Effector CD8-positive, alpha-beta T cell (primary cell): Measurements from ENCODE around the gene GARRE1.
A peak's percentile ranks its signal among the peaks of the same experiment; 100 is the strongest.
"Not testable (repeated sequence)": the region's sequence is repeated elsewhere in the genome, so short reads cannot be mapped to it uniquely, and the experiment has no call there.

Experiments used
- DNase-seq: peaks from one replicate; lab custom pipeline; 2025; lab: John Stamatoyannopoulos, UW
- total RNA-seq, 4 experiments: gene quantifications; one replicate each; lab custom pipeline; 2026; lab: John Stamatoyannopoulos, UW

GARRE1 gene
- 45.5 to 94.6 (median 85.3) reads per million in 4 experiments for total RNA-seq

GRCh38 chr19:34254046-34254697 lies at the start of gene GARRE1:
Gene GARRE1 (plus strand): TSS chr19:34254554. CDS start chr19:34300474, 45,920 bp downstream.
- peak; percentile 72 for DNase-seq

DNA sequence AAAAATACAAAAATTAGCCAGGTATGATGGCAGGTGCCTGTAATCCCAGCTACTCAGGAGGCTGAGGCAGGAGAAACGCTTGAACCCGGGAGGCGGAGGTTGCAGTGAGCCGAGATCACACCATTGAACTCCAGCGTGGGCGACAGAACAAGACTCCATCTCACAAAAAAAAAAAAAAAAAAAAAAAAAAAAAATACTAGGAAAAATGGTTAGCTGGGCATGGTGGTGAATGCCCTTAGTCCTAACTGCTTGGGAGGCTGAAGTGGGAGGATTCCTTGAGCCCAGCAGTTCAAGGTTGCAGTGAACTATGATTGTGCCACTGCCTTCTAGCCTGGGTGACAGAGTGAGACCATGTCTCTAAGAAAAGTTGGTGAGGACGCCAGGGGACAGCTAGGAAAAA lies 49.0 kb upstream of the GARRE1 start:
- not testable (repeated sequence) for DNase-seq

GRCh38 chr19:34208291-34208884 lies 46.0 kb upstream of the GARRE1 start:
- DNase-seq = no peak

GRCh38 chr19:34209726-34210125 lies 44.6 kb upstream of the GARRE1 start:
- no peak for DNase-seq

- DNase-seq = no peak
Observed at GRCh38 chr19:34213283-34213682, 41.1 kb upstream of the GARRE1 start.

GRCh38 chr19:34214040-34214439 lies 40.3 kb upstream of the GARRE1 start:
- no peak for DNase-seq

- DNase-seq = no peak
Observed at GRCh38 chr19:34215006-34215665, 39.2 kb upstream of the GARRE1 start.

- DNase-seq = no peak
Observed at GRCh38 chr19:34215666-34216038, 38.7 kb upstream of the GARRE1 start.

DNA sequence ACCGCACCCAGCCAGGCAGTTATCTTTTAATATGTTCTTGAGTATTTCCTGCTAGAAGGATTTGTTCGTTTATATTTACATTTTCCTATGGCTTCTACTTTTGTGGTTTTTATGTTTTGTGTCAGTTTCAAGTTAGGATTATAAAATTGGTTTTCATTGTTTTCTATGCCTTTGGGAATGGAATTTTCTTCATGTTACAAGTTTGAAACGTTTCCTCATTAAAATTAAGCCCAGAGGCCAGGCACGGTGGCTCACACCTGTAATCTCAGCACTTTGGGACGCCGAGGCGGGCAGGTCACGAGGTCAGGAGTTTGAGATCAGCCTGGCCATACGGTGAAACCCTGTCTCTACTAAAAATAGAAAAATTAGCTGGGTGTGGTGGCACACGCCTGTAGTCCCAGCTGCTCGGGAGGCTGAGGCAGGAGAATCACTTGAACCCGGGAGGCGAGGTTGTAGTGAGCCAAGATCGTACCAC lies 37.6 kb upstream of the GARRE1 start:
- not testable (repeated sequence) for DNase-seq

DNA sequence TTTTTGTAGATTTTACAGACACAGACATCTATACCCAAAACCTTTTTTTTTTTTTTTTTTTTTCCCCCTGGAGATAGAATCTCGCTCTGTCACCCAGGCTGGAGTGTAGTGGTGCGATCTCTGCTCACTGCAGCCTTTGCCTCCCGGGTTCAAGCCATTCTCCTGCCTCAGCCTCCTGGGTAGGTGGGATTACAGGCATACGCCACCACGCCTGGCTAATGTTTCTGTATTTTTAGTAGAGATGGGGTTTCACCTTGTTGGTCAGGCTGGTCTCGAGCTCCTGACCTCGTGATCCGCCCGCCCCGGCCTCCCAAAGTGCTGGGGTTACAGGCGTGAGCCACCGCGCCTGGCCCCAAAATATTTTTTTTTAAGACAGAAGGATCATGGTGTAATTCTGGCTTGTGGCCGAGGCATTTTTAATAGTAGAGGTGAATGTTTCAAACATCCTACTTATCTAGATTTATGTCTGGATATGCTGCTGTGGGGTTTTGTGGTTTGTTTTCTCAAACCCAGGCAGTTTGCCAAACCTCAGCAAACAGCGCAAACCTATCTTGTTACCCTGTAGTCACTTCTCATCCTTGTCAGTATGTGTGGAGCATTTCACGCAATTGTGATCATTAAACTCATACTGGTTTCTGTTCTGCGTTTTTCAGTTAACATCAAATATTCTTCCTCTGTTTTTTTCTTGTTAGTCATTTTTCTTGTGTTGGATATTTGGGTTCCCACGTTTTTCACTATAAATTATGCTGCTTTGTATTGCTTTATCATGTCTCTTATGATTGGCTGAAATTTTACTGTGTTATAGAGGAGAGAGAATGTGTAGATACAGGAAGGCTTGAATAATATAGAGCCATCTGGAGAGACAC lies 36.2 kb upstream of the GARRE1 start:
- peak; percentile 32 for DNase-seq

DNA sequence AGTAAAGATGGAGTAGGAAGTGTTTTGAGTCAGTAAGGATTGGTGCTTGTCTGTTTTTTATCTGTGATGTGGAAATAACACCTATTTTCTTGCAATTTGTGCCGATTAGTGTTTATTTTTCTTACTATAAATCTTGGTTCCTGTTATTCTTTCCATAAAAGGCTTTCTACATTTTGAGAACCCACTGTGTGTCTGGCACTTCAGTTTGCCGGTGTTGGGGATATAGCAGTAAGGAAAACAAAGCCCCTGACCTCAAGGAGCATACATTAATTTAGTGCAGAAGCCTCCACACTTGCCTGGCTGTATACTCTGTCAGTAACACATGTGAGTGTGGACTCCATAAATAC lies 35.6 kb upstream of the GARRE1 start:
- DNase-seq = no peak

DNA sequence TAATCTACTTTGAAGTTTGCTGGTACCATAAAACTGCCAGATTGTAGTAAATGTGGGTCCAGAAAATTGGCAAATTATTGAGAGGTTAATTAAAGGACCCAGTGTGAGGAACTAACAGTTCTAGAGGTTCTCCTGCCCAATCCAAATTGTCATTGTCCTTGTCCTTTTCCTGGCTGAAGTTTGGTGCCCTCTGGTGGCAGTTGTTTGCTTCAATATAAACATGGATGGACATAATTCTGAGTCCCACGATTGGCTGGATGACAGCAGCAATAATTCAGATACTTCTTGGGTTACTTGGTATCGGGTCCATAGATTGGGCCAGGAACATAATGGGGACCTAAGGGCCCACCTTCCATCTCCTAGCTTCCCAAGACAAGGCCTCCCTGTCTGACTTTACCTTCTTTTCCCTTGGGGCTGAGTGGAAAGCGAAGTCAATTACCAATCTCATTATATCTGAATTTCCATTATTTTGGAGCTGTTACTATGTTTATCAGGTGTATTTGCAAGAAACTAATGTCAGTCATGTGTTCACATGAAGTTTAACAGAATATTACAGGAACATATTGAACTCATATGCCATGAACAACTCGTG lies 33.8 kb upstream of the GARRE1 start:
- peak; percentile 48 for DNase-seq

- no peak for DNase-seq
Observed at GRCh38 chr19:34222386-34222785, 32.0 kb upstream of the GARRE1 start.

- DNase-seq = no peak
Observed at GRCh38 chr19:34224996-34225658, 29.2 kb upstream of the GARRE1 start.

DNA sequence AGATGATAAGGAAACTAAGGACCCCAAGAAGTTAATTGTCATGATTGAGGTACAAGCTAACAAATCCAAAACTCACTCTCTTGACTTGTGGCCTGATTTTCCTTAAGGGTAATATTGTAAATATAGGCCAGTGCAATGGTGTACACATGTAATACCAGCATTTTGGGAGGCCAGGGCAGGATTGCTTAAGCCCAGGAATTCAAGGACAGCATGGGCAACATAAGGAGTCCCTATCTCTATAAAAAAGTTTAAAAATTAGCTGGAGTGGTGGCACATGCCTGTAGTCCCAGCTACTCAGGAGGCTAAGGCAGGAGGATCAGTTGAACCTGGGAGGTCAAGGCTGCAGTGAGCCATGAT lies 28.7 kb upstream of the GARRE1 start:
- DNase-seq = no peak

DNA sequence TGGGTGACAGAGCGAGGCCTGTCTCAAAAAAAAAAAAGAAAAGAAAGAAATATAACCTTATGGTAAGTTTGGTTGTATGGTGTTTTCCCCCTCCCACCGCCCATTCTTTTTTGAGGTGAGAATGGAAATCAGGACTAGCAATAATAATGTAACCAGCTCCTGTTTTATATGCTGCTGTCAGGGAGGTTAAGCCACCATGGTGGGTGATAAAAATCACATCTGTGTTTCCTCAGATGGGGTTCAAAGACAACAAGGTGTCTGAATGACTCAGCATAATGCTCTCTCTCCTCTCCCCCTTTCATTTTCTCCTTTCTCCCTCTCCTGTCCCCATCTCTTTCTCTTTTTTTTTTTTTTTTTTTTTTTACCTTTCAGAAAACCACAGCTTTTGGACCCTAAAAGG lies 28.3 kb upstream of the GARRE1 start:
- no peak for DNase-seq

DNA sequence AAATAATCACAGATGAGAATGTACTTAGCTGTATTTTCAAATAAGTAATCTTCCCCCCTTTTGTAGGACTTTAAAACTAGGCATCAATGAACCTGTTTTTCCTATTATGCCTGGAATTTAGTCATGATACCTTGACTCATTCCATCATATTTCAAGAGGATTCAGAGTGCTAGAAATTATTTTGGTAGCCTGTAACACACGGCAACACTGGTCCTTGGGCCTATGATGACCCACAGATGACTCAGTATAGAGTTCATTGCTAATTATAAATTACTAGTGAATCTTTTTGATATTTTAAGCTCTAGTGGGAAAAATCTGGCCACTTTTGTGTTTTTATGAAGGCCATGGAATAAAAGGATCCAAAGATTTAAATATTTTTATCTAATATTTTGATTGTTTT lies 26.0 kb upstream of the GARRE1 start:
- DNase-seq = no peak

DNA sequence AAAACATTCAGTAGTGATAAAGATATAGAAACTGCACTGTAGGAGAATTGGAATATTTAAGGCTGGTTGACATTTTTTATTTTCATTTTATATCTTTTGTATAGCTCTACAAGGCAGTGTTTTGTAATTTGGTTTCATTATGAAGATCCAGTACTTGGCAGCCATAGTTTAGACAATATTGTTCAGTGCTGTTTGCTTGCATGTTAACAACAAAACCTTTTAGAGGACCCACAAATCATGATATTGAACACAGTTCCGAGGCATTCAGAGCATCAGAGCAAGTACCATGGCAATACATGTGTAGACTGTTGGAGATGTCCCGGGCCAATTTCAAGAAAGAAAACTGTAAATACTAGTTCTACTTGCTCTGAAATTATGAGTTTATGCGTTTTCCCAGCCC lies 25.6 kb upstream of the GARRE1 start:
- DNase-seq = no peak

- no peak for DNase-seq
Observed at GRCh38 chr19:34229721-34230120, 24.6 kb upstream of the GARRE1 start.

- DNase-seq = no peak
Observed at GRCh38 chr19:34230820-34231219, 23.5 kb upstream of the GARRE1 start.

DNA sequence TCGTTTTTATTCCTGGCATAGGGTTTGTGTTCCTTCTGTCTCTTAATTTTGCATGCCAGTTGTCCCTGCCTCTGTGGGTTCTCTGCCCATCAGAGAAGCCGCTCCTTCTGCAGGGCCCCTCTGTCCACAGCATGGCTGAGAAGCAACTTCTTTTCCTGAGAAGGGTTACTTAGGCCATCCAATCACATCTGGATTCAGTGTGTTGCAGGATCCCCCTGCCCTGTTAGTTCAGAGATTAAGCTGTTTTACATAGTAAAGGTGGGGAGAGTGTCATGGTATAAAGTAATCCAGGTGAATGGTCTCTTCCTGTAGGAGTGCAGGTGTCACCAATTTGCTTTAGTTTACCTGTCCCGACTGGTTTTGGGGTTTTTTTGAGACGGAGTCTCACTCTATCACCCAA lies 22.9 kb upstream of the GARRE1 start:
- DNase-seq = no peak
